GM18951 (cell line): ENCODE results near the gene TNPO3.
"Not testable (repeated sequence)": the region's sequence is repeated elsewhere in the genome, so short reads cannot be mapped to it uniquely, and the experiment has no call there.

Source experiments
- POLR2A ChIP-seq: IDR thresholded peaks from 4 replicates; pipeline ENCODE4 v1.6.1; 2011; ENCODE audit warnings: mild to moderate bottlenecking; ENCODE audit not compliant: insufficient read length, insufficient read depth; ENCODE audit errors: extremely low read depth
- in situ Hi-C: fragments of 300-500 bp; cut with MboI; formaldehyde crosslinking; loops from one replicate; pipeline ENCODE4 v1.12.0; 2022; ENCODE audit warnings: low sequenced_read_pairs, mixed read lengths, inconsistent platforms; ENCODE audit not compliant: unreplicated experiment

TNPO3 gene

DNA sequence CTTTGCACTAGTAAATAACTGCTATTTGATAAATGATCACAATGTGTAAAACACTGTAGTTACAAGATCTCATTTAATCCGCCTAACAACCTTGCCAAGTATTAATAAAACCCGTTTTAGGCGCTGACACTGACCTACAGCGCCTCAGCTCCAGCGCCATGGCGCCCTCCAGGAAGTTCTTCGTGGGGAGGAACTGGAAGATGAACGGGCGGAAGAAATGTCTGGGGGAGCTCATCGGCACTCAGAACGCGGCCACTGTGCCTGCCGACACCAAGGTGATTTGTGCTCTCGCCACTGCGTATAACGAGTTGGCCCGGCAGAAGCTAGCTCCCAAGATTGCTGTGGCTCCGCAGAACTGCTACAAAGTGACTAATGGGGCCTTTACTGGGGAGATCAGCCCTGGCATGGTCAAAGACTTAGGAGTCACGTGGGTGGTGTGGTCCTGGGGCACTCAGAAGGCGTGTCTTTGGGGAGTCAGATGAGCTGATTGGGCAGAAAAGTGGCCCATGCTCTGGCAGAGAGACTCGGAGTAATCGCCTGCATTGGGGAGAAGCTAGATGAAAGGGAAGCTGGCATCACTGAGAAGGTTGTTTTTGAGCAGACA lies 1.1 kb upstream of the TNPO3 start:
- no peak for TF ChIP-seq POLR2A
- in situ Hi-C loops, result no loop called here

DNA sequence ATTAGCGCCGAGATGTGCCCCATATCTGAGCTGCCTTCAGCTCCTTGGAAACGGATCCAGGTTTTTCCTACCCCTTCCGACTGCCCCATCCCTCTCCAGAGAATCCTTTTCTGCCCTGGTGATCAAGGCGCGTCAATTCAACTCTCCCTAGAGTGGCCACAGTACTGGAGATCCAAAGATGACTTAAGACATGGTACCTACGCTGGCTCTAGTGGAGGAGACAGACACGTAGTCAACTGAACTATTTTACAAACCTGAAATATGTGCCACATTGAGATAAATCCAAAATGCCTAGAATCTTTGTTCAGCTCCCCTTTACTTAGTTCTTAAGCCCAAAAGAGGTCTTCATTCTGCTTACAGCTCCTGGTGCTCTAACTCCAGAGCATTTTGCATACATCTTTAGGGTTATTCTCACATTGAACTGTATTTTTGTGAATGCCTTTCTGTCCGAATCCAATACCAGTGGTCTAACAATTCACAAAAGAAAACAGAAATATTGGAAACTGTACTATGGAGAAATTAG lies 444 bp upstream of the TNPO3 start:
- in situ Hi-C loops, result no loop called here
- TF ChIP-seq POLR2A, result no peak

DNA sequence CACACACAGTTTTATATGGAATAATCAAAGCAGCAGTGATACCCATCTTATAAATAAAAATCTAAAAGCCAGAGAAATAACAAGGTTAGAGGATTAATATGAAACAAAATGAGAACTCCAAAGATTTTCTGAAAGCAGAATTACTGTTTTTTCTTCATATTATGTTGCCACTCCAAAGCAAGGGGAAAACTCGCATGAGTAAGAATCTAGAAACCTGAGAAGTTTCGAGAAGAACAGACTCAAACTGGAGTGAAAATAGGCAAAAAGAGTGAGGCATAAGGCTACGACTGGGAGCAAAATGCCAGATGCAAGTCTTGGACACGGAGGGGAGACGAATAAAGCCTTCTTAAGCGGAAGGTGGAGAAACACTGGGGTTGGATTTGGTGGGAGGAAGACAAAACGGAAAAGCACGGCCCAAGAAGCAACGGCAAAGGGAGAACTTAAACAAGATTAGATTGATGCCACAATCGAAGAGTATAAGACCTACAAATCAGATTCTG lies 923 bp downstream of the TNPO3 start:
- no peak for TF ChIP-seq POLR2A
- in situ Hi-C loops, result no loop called here

- in situ Hi-C loops, result no loop called here
- TF ChIP-seq POLR2A, result no peak
Observed at GRCh38 chr7:129052441-129052840, 2.5 kb downstream of the TNPO3 start.

GRCh38 chr7:129051459-129051858 lies 3.5 kb downstream of the TNPO3 start:
- in situ Hi-C loops, result not testable (repeated sequence)

- TF ChIP-seq POLR2A, result no peak
- in situ Hi-C loops, result no loop called here
Observed at GRCh38 chr7:129047761-129048160, 7.2 kb downstream of the TNPO3 start.

DNA sequence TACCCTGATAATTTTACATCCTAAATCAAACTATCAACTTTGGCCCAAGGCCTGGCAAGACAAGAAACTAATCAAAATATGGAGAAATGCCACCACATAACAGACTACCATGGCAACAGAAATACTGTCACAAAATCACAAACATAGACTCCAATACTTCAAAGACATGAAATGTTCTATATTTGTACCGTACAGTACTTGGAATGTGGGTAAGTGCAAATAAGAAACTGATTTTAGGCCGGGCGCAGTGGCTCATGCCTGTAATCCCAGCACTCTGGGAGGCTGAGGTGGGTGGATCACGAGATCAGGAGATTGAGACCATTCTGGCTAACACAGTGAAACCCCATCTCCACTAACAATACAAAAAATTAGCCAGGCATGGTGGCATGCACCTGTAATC lies 9.2 kb downstream of the TNPO3 start:
- no peak for TF ChIP-seq POLR2A
- in situ Hi-C loops, result no loop called here

- no peak for TF ChIP-seq POLR2A
- in situ Hi-C loops, result no loop called here
Observed at GRCh38 chr7:129043012-129043411, 11.9 kb downstream of the TNPO3 start.

GRCh38 chr7:129041142-129042085 lies 13.5 kb downstream of the TNPO3 start:
- in situ Hi-C loops, result no loop called here
- no peak for TF ChIP-seq POLR2A

DNA sequence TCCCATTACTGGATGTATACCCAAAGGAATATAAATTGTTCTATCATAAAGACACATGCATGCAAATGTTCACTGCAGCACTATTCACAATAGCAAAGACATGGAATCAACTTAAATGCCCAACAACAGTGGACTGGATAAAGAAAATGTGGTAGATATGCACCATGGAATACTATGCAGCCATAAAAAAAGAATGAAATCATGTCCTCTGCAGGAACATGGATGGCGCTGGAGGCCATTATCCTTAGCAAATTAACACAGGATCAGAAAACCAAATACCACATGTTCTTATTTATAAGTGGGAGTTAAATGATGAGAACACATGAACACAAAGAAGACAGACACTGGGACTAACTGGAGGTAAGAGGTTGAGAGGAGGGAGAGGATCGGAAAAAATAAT lies 16.4 kb downstream of the TNPO3 start:
- in situ Hi-C loops, result not testable (repeated sequence)

DNA sequence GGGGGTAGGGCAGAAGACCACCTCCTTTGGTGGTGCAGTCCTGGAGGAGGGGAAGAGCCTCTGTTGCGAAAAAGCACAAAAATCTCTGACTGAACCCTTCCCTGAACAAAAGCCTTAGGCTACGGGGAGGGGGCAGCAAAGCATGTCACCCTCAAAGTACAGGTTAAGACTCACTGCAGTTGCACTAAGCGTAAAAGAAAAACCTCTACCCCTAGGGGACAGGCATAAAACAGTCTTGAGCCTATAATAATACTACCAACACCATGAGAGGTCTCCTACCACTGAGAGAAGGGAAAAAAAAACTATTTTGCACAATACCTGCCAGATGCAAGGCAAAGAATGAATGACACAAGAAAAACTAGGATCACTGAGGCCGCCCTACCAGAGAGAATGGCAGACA lies 17.3 kb downstream of the TNPO3 start:
- in situ Hi-C loops, result no loop called here
- no peak for TF ChIP-seq POLR2A

DNA sequence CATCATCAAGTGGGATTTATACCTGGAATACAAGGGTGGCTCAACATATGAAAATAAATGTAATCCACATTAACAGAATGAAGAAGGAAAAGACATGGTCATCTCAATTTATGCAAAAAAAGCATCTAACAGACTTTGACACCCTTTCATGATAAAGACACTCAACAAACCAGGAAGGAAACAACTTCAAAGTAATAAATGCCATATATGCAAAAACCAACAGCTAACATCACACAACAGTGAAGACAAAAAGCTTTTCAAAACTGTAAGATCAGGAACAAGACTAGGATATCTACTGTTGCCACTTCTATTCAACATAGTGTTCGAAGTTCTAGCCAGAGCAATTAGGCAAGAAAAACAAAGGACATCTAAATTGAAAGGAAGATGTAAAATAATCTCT lies 22.9 kb downstream of the TNPO3 start:
- in situ Hi-C loops, result no loop called here
- no peak for TF ChIP-seq POLR2A

- TF ChIP-seq POLR2A, result no peak
Observed at GRCh38 chr7:129030440-129030839, 24.5 kb downstream of the TNPO3 start.

DNA sequence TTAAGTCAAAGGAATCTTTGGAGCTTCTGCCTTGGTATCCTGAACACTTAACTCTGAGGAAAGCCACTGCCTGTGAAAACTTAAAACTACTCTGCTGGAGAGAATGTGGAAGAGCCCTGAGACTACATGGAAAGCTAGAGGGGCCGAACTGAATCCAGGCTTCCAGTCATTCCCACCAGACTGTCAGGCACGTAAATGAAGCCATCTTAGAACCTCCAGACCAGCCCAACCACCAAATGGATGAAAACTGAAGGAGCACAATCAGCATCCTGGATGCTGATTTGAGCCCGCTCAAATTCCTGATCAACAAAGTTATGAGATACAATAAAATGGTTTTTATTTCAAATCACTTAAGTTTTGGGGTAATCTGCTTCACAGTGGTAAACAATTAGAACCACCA lies 30.8 kb downstream of the TNPO3 start:
- in situ Hi-C loops, result no loop called here
- TF ChIP-seq POLR2A, result no peak

More at GRCh38 chr7:129030440-129030839, 24.5 kb downstream of the TNPO3 start:
- in situ Hi-C loops, result no loop called here
